Glomerular visceral epithelial cell (primary cell): Measurements from ENCODE around the gene EMC8.

Source experiments
- DNase-seq: peaks from one replicate; pipeline ENCODE4 v3.0.0-alpha.2; 2016; ENCODE audit errors: extremely low spot score

Gene EMC8

GRCh38 chr16:85784813-85785212 is 14.5 kb downstream of the EMC8 start:
- DNase-seq, result no peak

- DNase-seq, result no peak
Measured at GRCh38 chr16:85783441-85783840, 15.9 kb downstream of the EMC8 start.

- no peak for DNase-seq
Measured at GRCh38 chr16:85782451-85782850, 16.9 kb downstream of the EMC8 start.

GRCh38 chr16:85781695-85782370 is 17.5 kb downstream of the EMC8 start:
- no peak for DNase-seq

GRCh38 chr16:85781156-85781555 is 18.2 kb downstream of the EMC8 start:
- DNase-seq, result no peak

GRCh38 chr16:85780281-85780680 is 19.1 kb downstream of the EMC8 start:
- no peak for DNase-seq

GRCh38 chr16:85778873-85779272 is 20.5 kb downstream of the EMC8 start:
- no peak for DNase-seq

- DNase-seq, result peak; percentile 54
Measured at GRCh38 chr16:85777583-85778310, 21.6 kb downstream of the EMC8 start.

GRCh38 chr16:85774811-85775210 is 24.5 kb downstream of the EMC8 start:
- DNase-seq, result no peak

- DNase-seq, result no peak
Measured at GRCh38 chr16:85774136-85774535, 25.2 kb downstream of the EMC8 start.

- no peak for DNase-seq
Measured at GRCh38 chr16:85773044-85773443, 26.3 kb downstream of the EMC8 start.

- no peak for DNase-seq
Measured at GRCh38 chr16:85770741-85771140, 28.6 kb downstream of the EMC8 start.

- DNase-seq, result no peak
Measured at GRCh38 chr16:85768199-85768598, 31.1 kb downstream of the EMC8 start.

- DNase-seq, result peak; percentile 79
Measured at GRCh38 chr16:85767531-85767930, 31.8 kb downstream of the EMC8 start.

- no peak for DNase-seq
Measured at GRCh38 chr16:85765767-85766166, 33.6 kb downstream of the EMC8 start.

GRCh38 chr16:85765211-85765610 is 34.1 kb downstream of the EMC8 start:
- DNase-seq, result no peak

- DNase-seq, result no peak
Measured at GRCh38 chr16:85763616-85764015, 35.7 kb downstream of the EMC8 start.

GRCh38 chr16:85762970-85763369 is 36.4 kb downstream of the EMC8 start:
- DNase-seq, result no peak

- DNase-seq, result no peak
Measured at GRCh38 chr16:85761861-85762260, 37.5 kb downstream of the EMC8 start.

- no peak for DNase-seq
Measured at GRCh38 chr16:85759631-85760419, 39.5 kb downstream of the EMC8 start.

GRCh38 chr16:85759136-85759535 is 40.2 kb downstream of the EMC8 start:
- no peak for DNase-seq

GRCh38 chr16:85757341-85757822 is 42.0 kb downstream of the EMC8 start:
- DNase-seq, result peak; percentile 30
